Measurements from ENCODE around the gene MMP24. TPM values are rescaled to one million over a fixed set of nuclear protein-coding genes. Genes with fewer than 3 reads are reported as not detected.
A peak's percentile ranks its signal among the peaks of the same experiment; 100 is the strongest.

Gene MMP24
- total RNA-seq, 1 experiment from 2014 or later, result 0.91 TPM

DNA sequence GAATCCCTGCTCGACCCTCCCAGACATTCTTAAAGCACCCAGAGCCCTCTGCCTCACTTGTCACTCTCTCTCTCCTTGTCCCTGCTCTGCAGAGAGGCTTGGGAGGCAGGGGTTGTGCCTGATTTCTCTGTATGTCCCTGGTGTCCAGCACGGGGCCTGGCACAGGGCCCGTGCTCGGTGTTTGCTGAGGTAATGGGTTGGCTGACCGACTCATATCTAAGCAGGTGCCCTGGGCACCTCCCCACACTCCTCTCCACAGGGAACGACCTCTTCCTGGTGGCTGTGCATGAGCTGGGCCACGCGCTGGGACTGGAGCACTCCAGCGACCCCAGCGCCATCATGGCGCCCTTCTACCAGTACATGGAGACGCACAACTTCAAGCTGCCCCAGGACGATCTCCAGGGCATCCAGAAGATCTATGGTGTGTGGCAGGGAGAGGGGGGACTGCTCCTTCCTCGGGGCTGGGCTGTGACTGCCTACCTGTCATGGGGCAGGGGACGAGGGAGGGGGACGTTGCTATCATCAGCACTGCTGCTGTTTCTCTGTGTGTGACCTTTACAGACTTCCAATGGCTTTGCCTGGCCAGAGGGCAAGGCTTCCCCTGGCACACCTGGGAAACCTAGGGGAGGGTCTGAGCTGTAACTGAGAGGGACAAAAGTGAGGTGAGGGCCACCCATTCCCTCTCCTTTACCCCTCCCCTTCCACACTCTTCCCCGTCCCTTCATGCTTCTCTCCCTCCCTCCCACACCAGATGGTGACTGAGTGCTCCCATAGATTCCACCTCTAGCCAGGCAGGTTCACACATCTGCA lies 37.2 kb downstream of the MMP24 start:
- CTCF ChIA-PET, result interaction anchor here (0.6 to 2.7 kb wide), 8 partner anchors 14 to 308 kb away, joined by 3 to 26 read pairs (median 12); partner anchors contain the start of gene MMP24OS
- H3K4me1 ChIP-seq (ENCODE audit: insufficient read depth, low read length), result peaks cover 19% of the 10 kb centered on the region

GRCh38 chr20:35264755-35265154 lies 38.3 kb downstream of the MMP24 start:
- peaks cover 19% of the 10 kb centered on the region for H3K4me1 ChIP-seq (ENCODE audit: insufficient read depth, low read length)
- H3K9me2 ChIP-seq (replicated peaks; ENCODE audit: low read length), result no peaks in the 10 kb centered on the region
- H4K20me1 ChIP-seq (ENCODE audit: low read length), result no peaks in the 10 kb centered on the region
- intact Hi-C loops (cut with micrococcal nuclease), result loop anchor here (10.0 kb wide), 1 partner anchor 430 kb away; no protein-coding TSS in a partner anchor
- CTCF ChIA-PET, result interaction anchor here (0.7 to 2.7 kb wide), 3 partner anchors 41 to 120 kb away, joined by 3 to 19 read pairs (median 8); no protein-coding TSS in a partner anchor
- H3K4me2 ChIP-seq (ENCODE audit: low read length), result no peak overlapping the region
- no peaks in the 10 kb centered on the region for H3K79me2 ChIP-seq (ENCODE audit: low read length)
- TF ChIP-seq EZH2 (IDR thresholded peaks at IDR 0.05; ENCODE audit: low read length, unreplicated experiment) (no peak), EZH2phosphoT487 (IDR thresholded peaks at IDR 0.05; ENCODE audit: borderline replicate concordance, low read length) (no peak)
- TF ChIP-seq, protein P1, sequence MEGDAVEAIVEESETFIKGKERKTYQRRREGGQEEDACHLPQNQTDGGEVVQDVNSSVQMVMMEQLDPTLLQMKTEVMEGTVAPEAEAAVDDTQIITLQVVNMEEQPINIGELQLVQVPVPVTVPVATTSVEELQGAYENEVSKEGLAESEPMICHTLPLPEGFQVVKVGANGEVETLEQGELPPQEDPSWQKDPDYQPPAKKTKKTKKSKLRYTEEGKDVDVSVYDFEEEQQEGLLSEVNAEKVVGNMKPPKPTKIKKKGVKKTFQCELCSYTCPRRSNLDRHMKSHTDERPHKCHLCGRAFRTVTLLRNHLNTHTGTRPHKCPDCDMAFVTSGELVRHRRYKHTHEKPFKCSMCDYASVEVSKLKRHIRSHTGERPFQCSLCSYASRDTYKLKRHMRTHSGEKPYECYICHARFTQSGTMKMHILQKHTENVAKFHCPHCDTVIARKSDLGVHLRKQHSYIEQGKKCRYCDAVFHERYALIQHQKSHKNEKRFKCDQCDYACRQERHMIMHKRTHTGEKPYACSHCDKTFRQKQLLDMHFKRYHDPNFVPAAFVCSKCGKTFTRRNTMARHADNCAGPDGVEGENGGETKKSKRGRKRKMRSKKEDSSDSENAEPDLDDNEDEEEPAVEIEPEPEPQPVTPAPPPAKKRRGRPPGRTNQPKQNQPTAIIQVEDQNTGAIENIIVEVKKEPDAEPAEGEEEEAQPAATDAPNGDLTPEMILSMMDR (conservative IDR thresholded peaks at IDR 0.05; ENCODE audit: low read depth, low read length), result peak; percentile 49
- POLR2A ChIA-PET (ENCODE audit: unreplicated experiment), result interaction anchor here (0.5 to 0.6 kb wide), 2 partner anchors 180 to 346 kb away, joined by 3 to 7 read pairs; no protein-coding TSS in a partner anchor
- H2AFZ ChIP-seq (ENCODE audit: low read length), result no peak overlapping the region
- no peaks in the 10 kb centered on the region for H3K36me3 ChIP-seq (ENCODE audit: low read depth, low read length)
- H3K27me3 ChIP-seq (ENCODE audit: low read length), result no peaks in the 10 kb centered on the region
- BruUV-seq (replicated peaks), result no TSS peak
- DNase-seq, result peak; percentile 47
- no peaks in the 10 kb centered on the region for H3F3A ChIP-seq (ENCODE audit: low read length, unreplicated experiment)
- H3K27ac ChIP-seq (ENCODE audit: low read length), result no peak overlapping the region
- no peak overlapping the region for H3K9ac ChIP-seq (ENCODE audit: low read length)
- H3K9me3 ChIP-seq (ENCODE audit: low read length), result no peaks in the 10 kb centered on the region
- no peak for ATAC-seq
- no peak overlapping the region for H3K4me3 ChIP-seq (ENCODE audit: low read length)

More for the DNA sequence above, 37.2 kb downstream of the MMP24 start:
- no peak for TF ChIP-seq EZH2 (IDR thresholded peaks at IDR 0.05; ENCODE audit: low read length, unreplicated experiment)
- TF ChIP-seq, protein P1 (conservative IDR thresholded peaks at IDR 0.05; ENCODE audit: low read depth, low read length), result no peak
- no peak for TF ChIP-seq EZH2phosphoT487 (IDR thresholded peaks at IDR 0.05; ENCODE audit: borderline replicate concordance, low read length)
- peak overlapping the region; percentile 68 for H3K4me2 ChIP-seq (ENCODE audit: low read length)
- intact Hi-C loops (cut with micrococcal nuclease), result loop anchor here (2.0 to 10.0 kb wide), 2 partner anchors 49 to 429 kb away; no protein-coding TSS in a partner anchor
- no peaks in the 10 kb centered on the region for H3K9me3 ChIP-seq (ENCODE audit: low read length)
- H3K79me2 ChIP-seq (ENCODE audit: low read length), result no peaks in the 10 kb centered on the region
- H3F3A ChIP-seq (ENCODE audit: low read length, unreplicated experiment), result no peaks in the 10 kb centered on the region
- BruUV-seq (replicated peaks), result TSS peak; percentile 52
- DNase-seq (peak; percentile 49), ATAC-seq (peak; percentile 61)
- peak overlapping the region; percentile 26; the same call in 1 of the 2 replicates for H3K4me3 ChIP-seq (ENCODE audit: low read length)
- H3K27me3 ChIP-seq (ENCODE audit: low read length), result no peaks in the 10 kb centered on the region
- POLR2A ChIA-PET (ENCODE audit: unreplicated experiment), result interaction anchor here (0.6 kb wide), 2 partner anchors 70 to 191 kb away, joined by 15 to 25 read pairs; no protein-coding TSS in a partner anchor
- H3K36me3 ChIP-seq (ENCODE audit: low read depth, low read length), result no peaks in the 10 kb centered on the region
- no peak overlapping the region for H3K9ac ChIP-seq (ENCODE audit: low read length)
- H2AFZ ChIP-seq (ENCODE audit: low read length), result peak overlapping the region; percentile 24; the same call in 1 of the 2 replicates
- H4K20me1 ChIP-seq (ENCODE audit: low read length), result no peaks in the 10 kb centered on the region
- H3K27ac ChIP-seq (ENCODE audit: low read length), result peak overlapping the region; percentile 32
- no peaks in the 10 kb centered on the region for H3K9me2 ChIP-seq (replicated peaks; ENCODE audit: low read length)

Data from PC-3 (cell line).